Activated T-helper 1 cell treated with Interleukin-2 at 50 U/mL for 16 hours (primary cell): Measurements from ENCODE around the gene MUSTN1.

Experiments used
- DNase-seq: peaks from one replicate; pipeline ENCODE4 v3.0.0-alpha.2; 2020; ENCODE audit warnings: low read depth

Gene MUSTN1

DNA sequence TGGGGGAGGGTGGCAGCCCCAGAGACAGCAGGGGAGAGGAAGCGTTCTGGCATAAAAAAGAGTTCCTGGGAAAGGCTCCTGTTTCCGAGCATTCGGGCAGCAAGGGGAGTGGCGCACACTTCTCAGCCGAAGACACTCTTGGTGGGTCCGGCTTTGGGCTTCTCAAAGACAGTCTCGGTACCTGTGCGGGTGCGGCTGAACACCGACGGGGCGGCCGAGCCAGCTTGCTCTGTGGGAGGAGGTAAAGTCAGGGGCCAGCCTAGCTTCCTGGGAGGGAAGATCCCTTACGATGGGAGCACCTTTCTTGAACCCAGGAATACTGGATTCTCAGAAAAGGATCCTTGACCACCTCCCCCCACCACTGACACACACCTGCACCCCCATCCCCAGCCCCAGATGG is 1.6 kb downstream of the MUSTN1 start:
- DNase-seq, result no peak

DNA sequence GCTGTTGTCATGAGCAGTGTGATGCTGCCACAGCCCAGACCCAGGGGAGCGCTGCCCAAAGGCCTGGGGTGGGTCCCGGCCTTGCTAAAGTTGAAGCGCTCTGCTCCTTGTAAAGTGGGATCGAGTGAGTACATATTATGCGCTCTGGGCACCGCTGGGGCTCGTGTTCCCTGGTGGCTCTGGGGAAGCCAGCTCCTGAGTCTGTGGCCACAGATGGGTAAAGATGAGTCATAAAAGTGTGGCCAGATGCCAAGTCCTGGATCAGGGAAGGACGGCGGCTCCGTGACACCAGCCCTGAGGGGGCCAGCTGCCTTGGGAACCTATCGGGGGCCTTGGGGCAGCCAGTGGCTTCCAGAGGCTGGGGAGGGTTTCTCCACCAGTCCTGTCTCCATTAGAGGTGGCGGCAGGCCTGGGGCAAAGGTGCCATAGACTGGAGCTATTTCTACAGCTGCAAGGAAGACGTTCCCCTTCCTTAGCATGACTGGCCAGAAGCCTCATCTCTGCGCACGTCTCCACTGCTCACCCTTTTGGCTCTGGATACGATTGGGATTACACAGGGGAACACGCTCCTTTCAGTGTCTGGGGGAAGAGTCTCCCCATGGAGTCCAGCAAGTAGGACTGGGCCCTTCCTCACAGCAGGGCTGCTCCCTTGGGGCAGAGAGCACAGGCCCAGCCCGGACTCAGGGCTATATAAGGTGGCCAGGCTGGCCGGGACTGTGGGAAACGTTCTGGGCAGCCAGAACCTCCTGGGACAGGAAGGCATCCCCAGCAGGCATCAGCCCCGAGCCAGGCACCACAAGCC is 3.1 kb downstream of the MUSTN1 start:
- DNase-seq, result no peak

DNA sequence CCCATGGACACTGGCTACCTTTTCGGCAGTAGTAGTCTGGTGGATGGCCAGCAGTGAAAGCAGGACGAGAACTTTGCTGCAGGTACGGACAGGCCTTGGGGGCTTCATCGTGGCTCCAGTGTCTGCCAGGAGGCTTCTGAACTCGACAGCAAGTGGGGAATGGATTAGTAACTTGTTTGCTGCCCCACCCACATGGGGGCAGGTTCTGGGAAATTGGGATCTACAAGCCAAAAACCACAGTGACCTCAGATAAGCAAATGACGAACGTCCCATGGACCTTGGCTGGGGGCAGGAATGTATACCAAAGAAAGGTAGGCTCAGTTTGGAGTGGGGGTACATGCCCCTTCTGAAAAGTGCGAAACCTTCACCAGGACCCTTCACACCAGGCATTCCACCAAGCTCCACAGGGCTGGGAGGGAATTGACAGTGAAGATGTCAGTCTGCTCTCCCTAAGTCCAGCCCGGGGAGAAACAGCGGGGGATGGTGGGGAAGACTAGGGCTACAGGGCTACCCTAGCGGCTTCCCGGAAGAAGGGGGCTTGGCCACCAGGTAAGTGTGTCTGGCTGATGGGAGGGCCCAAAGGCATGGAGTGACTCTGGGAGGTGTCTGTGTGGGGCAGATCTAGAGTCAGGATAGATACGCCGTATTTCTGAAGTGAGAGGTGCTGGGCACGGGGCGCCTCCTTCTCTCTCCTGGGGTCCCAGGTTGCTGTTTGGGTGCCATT is 4.1 kb downstream of the MUSTN1 start, which contains the start of gene ITIH4:
Gene ITIH4 (minus strand): TSS at position 138 of the 724 bp plus-strand sequence. CDS start 30 bp downstream, at position 108.
- DNase-seq, result no peak

DNA sequence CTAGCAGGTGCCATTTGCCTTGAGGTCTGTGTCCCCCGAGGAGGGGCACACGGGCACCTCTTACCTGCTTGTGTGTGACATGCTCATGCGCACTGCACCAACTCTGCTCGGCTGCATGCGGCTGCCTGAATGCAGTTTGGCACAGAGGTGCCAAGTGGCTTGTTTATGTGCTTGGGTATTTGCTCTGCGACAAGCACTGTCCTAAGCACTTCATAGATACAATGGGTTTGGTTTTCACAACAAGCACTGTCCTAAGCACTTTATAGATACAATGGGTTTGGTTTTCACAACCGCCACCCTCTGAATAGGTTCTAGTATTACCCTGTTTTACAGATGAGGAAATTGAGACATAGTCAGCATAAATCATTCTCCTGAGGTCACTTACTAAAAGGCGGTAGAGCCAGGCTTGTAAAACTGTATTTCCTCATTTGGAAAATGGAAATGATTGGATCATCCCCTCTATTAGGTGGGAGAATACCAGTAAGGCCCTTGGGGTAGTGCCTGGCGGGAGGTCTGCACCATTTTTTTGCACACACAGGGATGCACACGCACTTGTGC is 4.8 kb downstream of the MUSTN1 start:
- DNase-seq, result no peak

DNA sequence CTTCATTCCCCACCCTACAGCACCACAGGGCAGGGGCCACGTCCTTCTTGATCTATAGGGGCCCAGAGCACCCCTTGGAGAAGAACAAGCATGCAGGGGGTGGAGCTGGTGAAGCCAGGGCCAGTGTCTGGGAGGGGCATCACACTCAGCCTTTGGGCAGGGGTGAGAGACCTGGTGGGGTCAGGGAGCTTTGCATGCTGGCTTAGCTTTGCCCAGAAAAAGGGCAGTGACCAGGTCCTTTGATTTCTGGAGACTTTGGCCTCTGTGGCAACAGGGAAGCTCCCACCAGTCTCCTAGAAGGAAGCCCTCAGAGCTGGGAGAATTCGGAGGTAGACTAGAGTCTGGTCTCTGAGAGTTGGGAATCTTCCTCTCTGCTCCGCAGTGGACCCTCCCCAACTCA is 5.3 kb downstream of the MUSTN1 start:
- no peak for DNase-seq

DNA sequence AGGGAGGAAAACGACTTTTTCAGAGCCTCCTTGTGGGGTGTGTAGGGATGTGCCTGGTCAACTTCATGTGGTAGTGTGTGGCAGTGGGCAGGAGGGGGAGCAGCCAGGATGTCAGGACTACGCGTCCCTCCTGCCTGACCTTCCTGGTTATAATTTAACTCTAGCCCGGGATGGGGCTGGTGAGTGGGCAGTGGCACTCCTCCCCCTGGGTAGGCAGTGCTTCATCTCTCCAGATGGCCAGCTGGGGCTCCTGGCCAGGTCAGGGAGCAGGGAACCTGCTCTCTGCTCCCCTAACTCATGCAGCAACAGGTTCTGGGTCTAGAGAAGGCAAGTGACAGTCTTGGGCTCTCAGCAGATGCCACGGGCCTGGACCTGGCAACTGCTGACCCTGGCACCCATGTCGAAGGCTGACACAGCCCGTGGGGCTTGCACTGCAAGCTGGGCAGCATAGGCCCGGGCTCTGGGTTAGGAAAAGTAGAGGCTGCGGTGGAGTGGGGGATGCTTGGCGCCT is 6.9 kb downstream of the MUSTN1 start:
- no peak for DNase-seq

DNA sequence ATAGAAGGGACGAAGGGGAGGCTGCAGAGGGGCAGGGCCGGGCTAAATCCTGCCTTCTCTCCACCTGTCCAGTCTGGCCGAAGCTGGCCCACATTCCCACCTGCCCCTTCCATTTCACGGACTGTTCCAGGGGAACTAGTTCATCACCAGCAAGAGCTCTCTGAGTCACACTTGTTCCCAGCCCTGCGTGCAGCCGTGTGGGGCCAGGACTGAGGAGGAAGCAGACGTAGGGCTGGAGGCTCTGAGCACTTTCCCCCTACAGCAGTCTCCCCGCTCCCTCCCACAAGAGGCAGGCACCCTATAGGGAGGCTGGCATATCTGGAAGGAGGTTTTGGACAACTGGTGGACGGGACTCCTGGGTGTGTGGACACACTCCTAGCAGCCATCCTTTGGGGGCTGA is 7.4 kb downstream of the MUSTN1 start:
- DNase-seq, result no peak

DNA sequence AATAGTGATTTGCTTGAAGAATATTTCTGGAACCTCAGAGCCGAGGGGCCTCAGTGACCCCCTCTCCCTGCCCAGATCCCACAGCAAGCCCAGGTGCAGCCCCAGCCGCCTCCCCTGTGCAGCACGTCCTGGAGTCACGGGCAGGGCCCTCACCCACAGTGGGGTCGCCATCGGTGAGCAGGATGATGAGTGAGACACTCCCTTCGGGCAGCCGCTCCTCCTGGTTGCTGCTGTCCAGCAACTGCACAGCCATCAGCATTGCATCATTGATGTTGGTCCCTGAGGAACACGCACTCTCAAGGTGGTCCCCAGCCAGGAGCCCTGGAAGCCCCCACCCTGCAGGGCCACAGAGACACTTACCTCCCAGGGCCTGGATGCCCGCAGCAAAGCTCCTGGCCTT is 10.8 kb downstream of the MUSTN1 start:
- no peak for DNase-seq

DNA sequence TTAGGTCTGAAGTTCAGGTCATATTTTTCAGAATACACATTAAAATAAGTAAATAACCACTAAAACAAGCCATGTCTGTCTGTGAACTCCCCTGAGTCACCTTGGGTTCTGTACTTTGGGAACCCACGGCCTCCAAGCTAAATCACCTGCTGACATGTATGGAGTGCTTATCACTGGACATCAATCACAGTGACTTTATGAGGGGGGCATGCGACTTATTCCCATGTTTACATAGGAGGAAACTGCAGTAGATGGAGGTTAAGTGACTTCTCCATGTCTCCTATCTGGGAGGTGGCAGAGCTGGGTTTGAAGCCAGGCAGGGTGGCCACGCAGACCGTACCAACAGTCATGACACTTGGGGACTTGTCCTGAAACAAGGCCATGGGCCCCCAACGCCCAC is 12.5 kb downstream of the MUSTN1 start:
- DNase-seq, result no peak

DNA sequence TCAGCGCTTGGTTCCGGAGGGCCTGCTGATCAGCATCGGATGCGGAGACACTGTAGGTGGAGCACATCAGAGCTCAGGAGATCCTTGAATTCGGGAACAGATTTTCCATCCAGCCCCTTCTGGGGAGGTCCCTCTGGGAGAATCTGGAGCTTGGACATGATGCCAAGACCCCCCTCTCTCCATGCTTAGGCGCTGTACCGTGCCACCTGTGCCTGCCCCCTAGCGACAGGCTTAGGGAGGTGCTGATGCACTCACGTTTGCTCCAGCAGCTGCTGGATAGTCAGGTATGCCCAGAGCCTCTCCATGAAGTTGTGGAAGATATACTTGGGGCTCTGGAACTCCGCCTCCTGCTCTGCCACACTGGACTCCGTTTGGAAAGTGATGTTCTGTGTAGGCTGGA is 14.1 kb downstream of the MUSTN1 start:
- no peak for DNase-seq

DNA sequence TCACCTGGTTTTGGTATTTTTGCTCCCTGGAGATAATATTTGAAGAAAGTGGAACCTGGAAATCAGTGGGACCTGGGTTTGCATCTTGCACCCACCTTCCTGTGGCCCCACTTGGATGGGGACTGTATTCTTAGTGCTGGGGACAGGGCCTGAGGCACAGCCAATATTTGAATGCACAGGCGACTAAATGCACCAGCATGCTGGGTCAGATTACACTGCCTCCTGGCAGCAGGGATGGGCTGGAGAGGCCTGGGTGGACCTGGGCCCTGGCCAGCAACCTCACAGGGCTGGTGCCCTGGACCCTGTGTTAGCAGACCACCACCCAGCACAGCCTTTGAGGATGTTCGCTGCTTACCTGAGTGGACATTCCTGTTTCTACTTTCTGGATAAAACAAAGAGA is 14.9 kb downstream of the MUSTN1 start:
- no peak for DNase-seq

DNA sequence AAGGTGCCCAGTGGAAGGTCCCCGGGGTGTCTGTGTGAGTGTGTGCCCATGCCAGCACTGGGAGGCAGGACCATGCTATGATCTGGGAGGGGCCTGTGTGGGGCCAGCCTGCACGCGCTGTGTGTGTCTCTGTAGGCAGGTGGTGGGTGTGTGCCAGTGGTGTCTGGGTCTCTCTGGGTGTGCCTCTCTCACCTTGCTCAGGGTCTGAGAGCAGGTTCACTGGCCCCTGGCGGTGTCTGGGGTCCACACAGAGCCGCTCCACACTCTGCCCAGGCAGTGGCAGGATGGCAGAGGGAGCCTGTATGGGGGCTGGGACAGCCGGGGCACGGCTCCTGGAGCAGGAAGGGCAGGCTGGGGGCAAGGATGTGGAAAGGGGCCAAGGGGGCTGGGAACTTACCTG is 17.0 kb downstream of the MUSTN1 start:
- no peak for DNase-seq

DNA sequence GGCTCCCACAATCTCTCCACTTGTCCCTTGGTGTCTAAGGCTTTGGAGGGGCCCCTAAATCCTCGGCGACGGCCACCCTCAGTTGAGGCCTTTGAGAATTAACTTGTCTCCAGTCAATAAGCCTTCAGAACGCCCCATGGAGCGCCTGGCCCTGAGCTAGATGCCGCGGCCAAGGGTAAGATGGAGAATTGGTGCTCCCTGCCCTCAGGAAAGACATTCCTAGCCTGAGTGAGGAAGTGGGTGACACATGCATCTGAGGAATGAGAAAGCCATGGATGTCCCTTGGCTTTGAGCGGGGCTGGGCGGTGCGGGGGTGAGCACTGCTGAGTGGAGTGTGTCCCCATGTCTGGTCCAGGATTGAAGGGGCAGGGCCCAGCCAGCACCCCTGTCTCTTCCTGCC is 17.6 kb downstream of the MUSTN1 start:
- DNase-seq, result no peak

DNA sequence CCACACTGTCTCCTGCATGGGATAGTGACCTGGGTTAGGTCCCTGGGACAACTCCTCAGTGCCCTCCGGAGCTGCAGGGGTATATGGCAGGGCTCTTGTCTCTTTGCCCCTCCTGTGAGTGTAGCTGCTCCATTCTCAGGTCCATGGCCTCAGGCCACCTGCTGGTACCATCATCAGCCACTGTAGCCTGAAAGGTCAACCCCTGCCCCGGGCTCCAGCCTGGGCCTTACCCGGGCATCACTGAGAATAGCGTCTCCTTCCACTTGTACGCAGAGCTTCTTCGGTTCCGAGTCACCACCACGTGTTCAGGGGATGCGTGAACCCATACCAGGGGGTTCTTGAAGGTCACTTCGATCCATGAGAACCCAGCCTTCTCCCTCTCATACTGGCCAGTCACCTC is 18.2 kb downstream of the MUSTN1 start:
- DNase-seq, result no peak

DNA sequence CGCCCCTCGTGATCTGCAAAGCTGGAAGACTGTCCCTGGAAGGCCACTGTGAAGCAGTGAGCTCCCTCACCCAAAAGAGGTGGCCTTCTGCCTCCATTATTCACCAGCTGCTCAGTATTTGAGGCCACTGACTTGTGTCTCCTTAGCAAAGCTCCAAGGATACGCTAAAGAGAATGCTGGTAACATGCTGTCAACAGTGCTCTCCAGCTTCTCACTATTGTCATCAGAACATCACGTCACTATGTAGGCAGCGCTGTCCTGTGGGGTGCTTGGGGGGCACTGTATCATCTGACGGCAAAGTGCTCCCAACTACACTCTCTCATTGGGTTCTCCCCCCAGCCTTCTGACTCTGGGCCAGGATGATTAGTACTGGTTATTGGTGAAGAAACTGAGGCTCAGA is 18.6 kb downstream of the MUSTN1 start:
- no peak for DNase-seq

DNA sequence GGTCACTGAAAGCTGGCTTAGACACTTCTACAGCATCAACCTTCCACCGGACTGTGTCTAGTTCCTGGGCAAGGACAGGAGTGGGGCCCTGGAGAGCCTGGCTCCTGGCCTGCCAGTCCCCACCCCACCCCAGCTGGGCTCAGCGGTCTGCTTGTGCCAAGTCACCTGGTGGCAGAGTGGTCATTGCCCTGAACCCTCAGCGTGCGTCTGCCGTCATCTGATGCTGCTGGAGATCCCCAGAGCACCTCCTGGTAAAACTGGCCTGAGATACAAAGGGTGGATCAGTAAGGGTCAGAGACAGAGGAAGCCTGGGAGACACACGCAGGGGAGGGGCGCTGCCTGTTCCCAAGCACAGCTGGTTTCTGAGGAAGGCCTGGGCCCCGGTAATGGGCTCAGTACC is 21.0 kb downstream of the MUSTN1 start:
- DNase-seq, result no peak

DNA sequence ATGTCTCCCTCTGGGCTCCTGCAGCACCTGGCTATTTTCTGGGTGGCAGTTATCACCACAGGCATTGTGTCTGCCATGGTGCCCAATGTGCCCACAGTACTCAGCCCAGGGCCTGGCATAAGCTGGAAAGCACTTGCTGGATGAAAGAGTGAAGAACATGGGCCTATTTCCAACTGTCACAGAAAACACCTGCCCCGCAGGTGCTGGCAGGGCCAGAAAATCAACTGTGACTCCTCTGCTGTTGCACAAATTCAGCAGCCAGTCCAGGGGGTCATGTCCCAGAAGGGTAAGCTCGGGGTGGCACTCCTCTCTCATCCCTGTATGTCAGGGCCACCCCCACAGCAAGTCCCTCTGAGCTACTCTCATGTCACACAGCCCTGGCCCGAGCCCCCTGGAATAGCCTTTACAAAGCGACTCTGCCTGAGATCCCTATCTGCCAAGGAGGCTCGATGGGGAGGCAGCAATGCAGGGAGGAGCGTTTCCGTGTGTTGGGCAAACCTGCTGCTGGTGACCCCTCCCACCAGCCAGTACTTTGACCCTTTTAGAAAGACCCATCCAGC is 23.3 kb downstream of the MUSTN1 start:
- DNase-seq, result no peak

DNA sequence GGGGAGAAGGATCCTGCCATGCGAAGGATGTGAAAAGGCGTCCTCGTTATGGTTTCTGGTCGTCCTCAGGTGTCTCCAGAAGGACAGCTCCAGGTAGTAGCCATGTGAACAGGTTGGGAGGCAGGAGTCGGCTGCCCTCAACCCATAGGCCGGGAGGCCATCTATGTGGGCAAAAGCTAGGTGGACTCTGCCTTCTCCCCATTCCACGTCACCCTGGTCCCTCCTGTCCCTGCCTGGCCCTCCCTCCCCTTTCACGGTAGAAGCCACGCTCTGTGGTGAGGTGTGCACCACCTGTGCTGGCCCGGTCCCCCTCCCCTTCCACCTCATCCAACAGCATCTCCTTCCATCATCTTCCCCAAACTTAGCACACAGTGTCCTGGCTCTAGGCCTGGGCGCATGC is 23.9 kb downstream of the MUSTN1 start:
- no peak for DNase-seq

DNA sequence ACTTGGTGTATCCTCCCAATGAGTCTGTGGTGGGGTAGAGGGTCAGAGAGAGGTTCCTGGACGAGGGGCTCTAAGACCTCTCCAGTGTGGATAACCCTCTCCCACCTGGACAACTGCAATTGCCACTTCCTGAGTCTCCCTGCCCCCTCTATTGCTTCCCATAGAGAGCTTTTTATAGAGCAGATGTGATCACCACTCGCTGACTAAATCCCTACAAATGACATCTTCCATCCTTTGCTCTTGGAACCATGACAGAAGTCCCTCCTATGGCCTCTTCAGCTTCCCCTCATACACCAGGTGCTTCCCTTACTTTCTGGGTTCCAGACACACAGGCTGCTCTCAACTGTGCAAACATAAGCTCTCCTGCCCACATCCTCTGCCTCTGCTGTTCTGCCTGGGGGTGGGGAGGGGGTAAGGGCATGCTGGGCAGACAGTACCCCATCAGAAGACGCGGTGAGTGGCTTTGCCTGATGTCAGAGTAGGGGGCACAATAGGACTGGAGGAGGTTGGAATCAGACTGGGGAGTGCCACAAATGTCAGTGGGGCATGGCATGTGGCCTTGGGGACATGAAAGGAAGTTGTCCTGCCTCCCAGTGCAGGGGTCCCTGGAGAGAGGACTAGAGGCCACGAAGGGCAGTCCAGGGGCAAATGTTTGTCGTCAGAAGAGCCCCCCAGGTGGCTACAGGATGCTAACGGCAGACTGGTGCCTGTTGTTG is 25.0 kb downstream of the MUSTN1 start:
- DNase-seq, result no peak

DNA sequence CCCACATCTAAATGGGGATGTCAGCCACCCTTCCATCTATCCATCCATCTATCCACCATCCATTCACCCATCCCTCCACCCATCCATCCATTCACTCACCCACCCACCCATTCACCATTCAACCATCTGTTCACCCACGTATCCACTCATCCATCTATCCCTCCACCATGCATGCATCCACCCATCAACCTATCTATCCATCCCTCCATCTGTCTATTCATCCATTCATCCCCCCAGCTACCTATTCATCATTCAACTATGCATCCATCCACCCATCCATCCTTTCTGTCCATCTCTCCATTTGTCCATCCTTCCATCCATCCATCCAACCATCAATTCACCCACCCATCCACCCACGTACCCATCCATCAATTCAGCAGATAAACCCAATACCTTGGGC is 25.7 kb downstream of the MUSTN1 start:
- no peak for DNase-seq

DNA sequence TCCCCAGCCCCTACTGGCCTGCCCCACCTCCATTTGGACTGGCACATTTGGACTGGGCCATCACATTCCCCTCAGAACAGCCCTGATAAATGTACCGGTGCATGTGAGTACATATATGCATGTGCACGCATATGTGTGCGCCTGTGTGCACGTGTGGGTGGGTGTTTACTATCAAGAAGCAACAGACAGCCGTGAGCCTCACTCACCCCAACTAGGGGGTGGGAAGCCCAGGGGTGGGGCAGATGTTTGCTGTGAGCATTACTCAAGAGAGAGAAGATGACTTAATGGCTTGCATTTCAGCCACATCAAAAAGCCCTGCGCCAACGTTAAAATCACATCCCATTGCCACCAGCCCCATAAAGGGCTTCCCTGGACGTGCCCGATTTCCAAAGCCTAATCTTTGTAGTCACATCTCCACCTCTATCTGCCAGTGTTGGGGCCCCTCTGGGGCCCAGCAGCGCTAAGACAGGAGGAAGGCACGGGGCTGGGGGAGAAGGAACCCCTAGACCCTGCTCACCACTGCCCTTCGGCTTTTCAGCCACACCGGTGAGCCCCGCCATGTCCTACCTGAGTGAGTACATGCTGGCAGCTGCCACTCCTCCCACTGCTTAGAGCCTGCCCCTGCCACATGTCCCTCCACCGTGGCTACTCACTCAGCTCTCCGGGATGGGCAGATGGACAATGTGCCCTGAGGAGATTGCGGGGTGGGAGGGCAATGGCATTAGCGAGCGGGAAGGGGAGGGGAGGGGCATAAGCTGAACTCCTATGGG is 29.4 kb downstream of the MUSTN1 start:
- no peak for DNase-seq
